ENCODE measurements around the gene DGKD.

The DGKD gene

GRCh38 chr2:233464531-233465240 is 110.4 kb downstream of the DGKD start:
- TF ChIP-seq EZH2 (optimal IDR thresholded peaks at IDR 0.05; ENCODE audit: low read depth, low read length) (no peak), CTCF (IDR thresholded peaks at IDR 0.05; ENCODE audit: low read length) (no peak), EZH2phosphoT487 (IDR thresholded peaks at IDR 0.05; ENCODE audit: low read length) (no peak)
- no peaks in the 10 kb centered on the region for H4K20me1 ChIP-seq (ENCODE audit: insufficient read depth, low read length)
- no peak overlapping the region for H3K4me3 ChIP-seq (ENCODE audit: low read length)
- no peaks in the 10 kb centered on the region for H3K36me3 ChIP-seq (replicated peaks; ENCODE audit: insufficient read depth, low read length)
- H3K4me1 ChIP-seq (ENCODE audit: low read length): no peaks in the 10 kb centered on the region
- no peak overlapping the region for H3K9ac ChIP-seq (ENCODE audit: low read length)
- H3K27ac ChIP-seq (ENCODE audit: low read length): no peak overlapping the region
- H3K9me2 ChIP-seq (replicated peaks; ENCODE audit: insufficient read depth, low read length): no peaks in the 10 kb centered on the region
- H3F3A ChIP-seq (ENCODE audit: insufficient read depth, low read length): no peaks in the 10 kb centered on the region
- H2AFZ ChIP-seq (ENCODE audit: low read length): no peak overlapping the region
- no peaks in the 10 kb centered on the region for H3K9me3 ChIP-seq (replicated peaks; ENCODE audit: insufficient read depth, low read length)
- H3K27me3 ChIP-seq (replicated peaks; ENCODE audit: insufficient read depth, low read length): no peaks in the 10 kb centered on the region
- H3K4me2 ChIP-seq (ENCODE audit: low read depth, low read length): no peak overlapping the region
- no peak for DNase-seq
- no peaks in the 10 kb centered on the region for H3K79me2 ChIP-seq (ENCODE audit: low read length)

DNA sequence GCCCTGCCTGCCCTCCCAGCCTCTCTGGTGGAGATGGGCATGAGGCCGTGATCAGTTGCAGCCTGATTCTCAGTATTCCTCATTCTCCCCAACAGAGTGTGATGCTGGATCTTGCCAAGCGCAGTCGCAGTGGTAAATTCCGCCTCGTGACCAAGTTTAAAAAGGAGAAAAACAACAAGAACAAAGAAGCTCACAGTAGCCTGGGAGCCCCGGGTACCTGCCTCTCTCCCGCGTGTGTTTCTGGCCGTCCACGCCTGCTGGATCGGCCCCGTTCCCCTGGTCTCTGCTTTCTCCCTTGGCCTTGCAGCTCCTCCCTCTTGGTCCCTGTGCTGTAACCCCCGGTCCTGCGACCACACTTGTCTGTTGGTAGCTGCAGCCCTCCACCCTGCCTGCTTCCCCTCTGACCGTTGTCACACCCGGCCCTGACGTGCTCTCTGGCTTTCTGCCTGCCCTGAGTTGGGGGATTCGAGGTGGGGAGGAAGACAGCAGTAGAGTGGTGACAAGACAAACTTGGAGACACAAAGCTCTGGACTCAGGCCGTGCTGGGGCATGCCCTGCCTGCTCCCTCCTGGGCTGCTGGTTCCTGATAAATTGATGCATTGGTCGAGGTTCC is 112.8 kb downstream of the DGKD start:
- Histone ChIP-seq H3F3A (ENCODE audit: insufficient read depth, low read length) (no peaks in the 10 kb centered on the region), H3K4me1 (ENCODE audit: low read length) (no peaks in the 10 kb centered on the region), H3K4me3 (ENCODE audit: low read length) (no peak overlapping the region), H3K9ac (ENCODE audit: low read length) (no peak overlapping the region), H3K36me3 (replicated peaks; ENCODE audit: insufficient read depth, low read length) (no peaks in the 10 kb centered on the region), H3K27me3 (replicated peaks; ENCODE audit: insufficient read depth, low read length) (no peaks in the 10 kb centered on the region), H3K27ac (ENCODE audit: low read length) (no peak overlapping the region), H3K9me2 (replicated peaks; ENCODE audit: insufficient read depth, low read length) (no peaks in the 10 kb centered on the region), H3K79me2 (ENCODE audit: low read length) (no peaks in the 10 kb centered on the region), H3K4me2 (ENCODE audit: low read depth, low read length) (no peak overlapping the region), H3K9me3 (replicated peaks; ENCODE audit: insufficient read depth, low read length) (no peaks in the 10 kb centered on the region), H4K20me1 (ENCODE audit: insufficient read depth, low read length) (no peaks in the 10 kb centered on the region), H2AFZ (ENCODE audit: low read length) (no peak overlapping the region)
- TF ChIP-seq EZH2phosphoT487 (IDR thresholded peaks at IDR 0.05; ENCODE audit: low read length) (no peak), CTCF (IDR thresholded peaks at IDR 0.05; ENCODE audit: low read length) (no peak), EZH2 (optimal IDR thresholded peaks at IDR 0.05; ENCODE audit: low read depth, low read length) (no peak)
- DNase-seq: no peak

DNA sequence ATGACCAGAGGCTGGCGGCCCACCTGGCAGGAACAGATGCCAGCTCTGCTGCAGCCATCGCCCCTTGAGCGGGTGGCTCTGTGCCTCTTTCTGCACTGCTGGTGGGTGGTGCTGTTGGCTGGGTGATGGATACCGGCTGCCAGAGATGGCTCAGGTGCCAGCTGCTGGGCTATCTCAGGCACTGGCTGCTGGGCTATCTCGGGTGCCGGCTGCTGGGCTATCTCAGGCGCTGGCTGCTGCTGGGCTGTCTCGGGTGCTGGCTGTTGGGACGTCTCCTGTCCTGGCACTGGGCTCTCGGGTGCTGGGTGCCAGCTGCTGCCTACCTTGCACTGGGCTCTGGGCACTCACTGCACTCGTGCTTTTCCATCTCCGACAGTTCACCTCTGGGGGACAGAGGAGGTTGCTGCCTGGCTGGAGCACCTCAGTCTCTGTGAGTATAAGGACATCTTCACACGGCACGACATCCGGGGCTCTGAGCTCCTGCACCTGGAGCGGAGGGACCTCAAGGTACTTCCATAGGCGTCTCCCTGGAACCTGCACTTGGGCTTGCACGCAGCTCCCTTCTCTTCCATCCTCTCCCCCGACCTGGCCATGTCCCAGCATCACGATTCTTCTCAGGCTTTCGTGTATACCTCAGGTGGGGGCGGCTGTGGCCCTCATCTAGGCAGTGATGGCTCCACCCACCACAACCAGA is 113.9 kb downstream of the DGKD start:
- Histone ChIP-seq H3K9ac (ENCODE audit: low read length) (no peak overlapping the region), H3K4me2 (ENCODE audit: low read depth, low read length) (no peak overlapping the region), H4K20me1 (ENCODE audit: insufficient read depth, low read length) (no peaks in the 10 kb centered on the region), H3K9me2 (replicated peaks; ENCODE audit: insufficient read depth, low read length) (no peaks in the 10 kb centered on the region), H3K27ac (ENCODE audit: low read length) (no peak overlapping the region), H3K9me3 (replicated peaks; ENCODE audit: insufficient read depth, low read length) (no peaks in the 10 kb centered on the region), H2AFZ (ENCODE audit: low read length) (no peak overlapping the region), H3K4me1 (ENCODE audit: low read length) (no peaks in the 10 kb centered on the region), H3K36me3 (replicated peaks; ENCODE audit: insufficient read depth, low read length) (no peaks in the 10 kb centered on the region), H3K79me2 (ENCODE audit: low read length) (no peaks in the 10 kb centered on the region), H3K27me3 (replicated peaks; ENCODE audit: insufficient read depth, low read length) (no peaks in the 10 kb centered on the region), H3K4me3 (ENCODE audit: low read length) (no peak overlapping the region), H3F3A (ENCODE audit: insufficient read depth, low read length) (no peaks in the 10 kb centered on the region)
- TF ChIP-seq EZH2 (optimal IDR thresholded peaks at IDR 0.05; ENCODE audit: low read depth, low read length) (no peak), CTCF (IDR thresholded peaks at IDR 0.05; ENCODE audit: low read length) (no peak), EZH2phosphoT487 (IDR thresholded peaks at IDR 0.05; ENCODE audit: low read length) (no peak)
- DNase-seq: no peak

Measured in MM.1S (cell line).